GM20000 (cell line): Measurements from ENCODE around the gene VWA8.

ENCODE experiments used
- DNase-seq: peaks from one replicate; pipeline ENCODE4 v3.0.0; 2012; ENCODE audit warnings: low spot score
- CTCF ChIP-seq: IDR thresholded peaks from 2 replicates; pipeline ENCODE4 v1.5.1; 2012; ENCODE audit warnings: mild to moderate bottlenecking, control low read depth; ENCODE audit errors: extremely low read depth, missing control alignments

Gene VWA8

GRCh38 chr13:41995946-41996345 is 35.0 kb upstream of the VWA8 start:
- peak; percentile 9 for DNase-seq

GRCh38 chr13:41995336-41995735 is 34.4 kb upstream of the VWA8 start:
- no peak for DNase-seq
- no peak for TF ChIP-seq CTCF

More at GRCh38 chr13:41995946-41996345, 35.0 kb upstream of the VWA8 start:
- no peak for TF ChIP-seq CTCF

GRCh38 chr13:41994696-41995095 is 33.8 kb upstream of the VWA8 start:
- TF ChIP-seq CTCF, result no peak
- DNase-seq, result no peak

- no peak for DNase-seq
- TF ChIP-seq CTCF, result no peak
Measured at GRCh38 chr13:41991936-41992335, 31.0 kb upstream of the VWA8 start.

GRCh38 chr13:41988244-41988643 is 27.3 kb upstream of the VWA8 start:
- DNase-seq, result no peak
- TF ChIP-seq CTCF, result no peak

- TF ChIP-seq CTCF, result no peak
- no peak for DNase-seq
Measured at GRCh38 chr13:41985788-41986508, 25.0 kb upstream of the VWA8 start.

- no peak for TF ChIP-seq CTCF
Measured at GRCh38 chr13:41981951-41982715, 21.2 kb upstream of the VWA8 start.

More at GRCh38 chr13:41981951-41982715, 21.2 kb upstream of the VWA8 start:
- no peak for DNase-seq
